ENCODE results near the gene CXXC1. TPM values are rescaled to one million over a fixed set of nuclear protein-coding genes. Genes with fewer than 3 reads are reported as not detected.

Gene CXXC1
- total RNA-seq, 1 donor from 2014 or later = 118 TPM

- Mint-ChIP-seq H3K4me1 (ENCODE audit: low read depth) (peaks cover 25% of the 10 kb centered on the region), H3K27ac (no peak overlapping the region), H3K27me3 (no peaks in the 10 kb centered on the region), H3K4me3 (ENCODE audit: low read depth) (no peak overlapping the region), H3K36me3 (ENCODE audit: insufficient read depth) (peaks cover 16% of the 10 kb centered on the region), H3K9me3 (ENCODE audit: low read depth) (no peaks in the 10 kb centered on the region)
- no peak for TF ChIP-seq CTCF (IDR thresholded peaks at IDR 0.05; ENCODE audit: unreplicated experiment)
- DNase-seq (ENCODE audit: low spot score, unreplicated experiment) = no peak
Observed at GRCh38 chr18:50285071-50285470, 2.4 kb downstream of the CXXC1 start.

- Mint-ChIP-seq H3K27me3 (no peaks in the 10 kb centered on the region), H3K4me1 (ENCODE audit: low read depth) (peaks cover 27% of the 10 kb centered on the region), H3K27ac (peak overlapping the region; percentile 21), H3K9me3 (ENCODE audit: low read depth) (no peaks in the 10 kb centered on the region), H3K36me3 (ENCODE audit: insufficient read depth) (peaks cover 16% of the 10 kb centered on the region), H3K4me3 (ENCODE audit: low read depth) (peak overlapping the region; percentile 44)
- no peak for TF ChIP-seq CTCF (IDR thresholded peaks at IDR 0.05; ENCODE audit: unreplicated experiment)
- no peak for DNase-seq (ENCODE audit: low spot score, unreplicated experiment)
Observed at GRCh38 chr18:50284255-50284885, 3.1 kb downstream of the CXXC1 start.

- H3K36me3 Mint-ChIP-seq (ENCODE audit: insufficient read depth) = peaks cover 17% of the 10 kb centered on the region
- H3K27me3 Mint-ChIP-seq = no peaks in the 10 kb centered on the region
- H3K4me3 Mint-ChIP-seq (ENCODE audit: low read depth) = peak overlapping the region; percentile 44
- H3K4me1 Mint-ChIP-seq (ENCODE audit: low read depth) = peaks cover 30% of the 10 kb centered on the region
- no peaks in the 10 kb centered on the region for H3K9me3 Mint-ChIP-seq (ENCODE audit: low read depth)
- TF ChIP-seq CTCF (IDR thresholded peaks at IDR 0.05; ENCODE audit: unreplicated experiment) = no peak
- no peak for DNase-seq (ENCODE audit: low spot score, unreplicated experiment)
- H3K27ac Mint-ChIP-seq = peak overlapping the region; percentile 21
Observed at GRCh38 chr18:50283469-50284209, 3.9 kb downstream of the CXXC1 start.

- Mint-ChIP-seq H3K36me3 (ENCODE audit: insufficient read depth) (peaks cover 19% of the 10 kb centered on the region), H3K4me3 (ENCODE audit: low read depth) (peak overlapping the region; percentile 96), H3K4me1 (ENCODE audit: low read depth) (peaks cover 32% of the 10 kb centered on the region), H3K9me3 (ENCODE audit: low read depth) (no peaks in the 10 kb centered on the region), H3K27ac (peak overlapping the region; percentile 56), H3K27me3 (no peaks in the 10 kb centered on the region)
- no peak for TF ChIP-seq CTCF (IDR thresholded peaks at IDR 0.05; ENCODE audit: unreplicated experiment)
- DNase-seq (ENCODE audit: low spot score, unreplicated experiment) = no peak
Observed at GRCh38 chr18:50282521-50283335, 4.8 kb downstream of the CXXC1 start.

- no peak for DNase-seq (ENCODE audit: low spot score, unreplicated experiment)
- no peaks in the 10 kb centered on the region for H3K27me3 Mint-ChIP-seq
- H3K9me3 Mint-ChIP-seq (ENCODE audit: low read depth) = no peaks in the 10 kb centered on the region
- peak overlapping the region; percentile 98 for H3K27ac Mint-ChIP-seq
- peak overlapping the region; percentile 96 for H3K4me3 Mint-ChIP-seq (ENCODE audit: low read depth)
- no peak for TF ChIP-seq CTCF (IDR thresholded peaks at IDR 0.05; ENCODE audit: unreplicated experiment)
- peaks cover 19% of the 10 kb centered on the region for H3K36me3 Mint-ChIP-seq (ENCODE audit: insufficient read depth)
- H3K4me1 Mint-ChIP-seq (ENCODE audit: low read depth) = peaks cover 27% of the 10 kb centered on the region
Observed at GRCh38 chr18:50281972-50282520, 5.4 kb downstream of the CXXC1 start.
